ENCODE results near the gene SDHB.

The SDHB gene

DNA sequence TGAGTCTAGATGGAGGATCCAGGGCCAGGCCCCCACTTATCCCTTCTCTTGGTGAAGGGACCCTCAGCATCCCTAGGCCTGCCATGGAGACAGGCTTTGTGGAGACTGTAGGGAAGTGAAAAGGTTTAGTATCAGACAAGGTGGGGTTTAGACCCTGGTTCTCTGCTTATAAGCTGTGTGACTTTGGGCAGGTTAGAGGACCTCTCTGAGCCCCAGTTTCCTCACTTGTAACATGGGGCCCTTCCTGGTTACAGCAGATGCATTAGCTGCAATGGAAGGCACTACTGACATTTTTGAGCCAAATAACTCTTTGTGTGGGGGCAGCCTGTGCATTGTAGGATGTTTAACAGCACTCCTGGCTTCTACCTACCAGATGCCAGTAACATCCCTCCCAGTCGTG lies 42.8 kb upstream of the SDHB start:
- Histone ChIP-seq H3K9me3 (ENCODE audit: insufficient read depth, low read length) (no peaks in the 10 kb centered on the region), H3K36me3 (ENCODE audit: insufficient read depth, insufficient read length, low read length) (no peaks in the 10 kb centered on the region), H3K4me1 (ENCODE audit: insufficient read depth, insufficient read length) (peaks cover 7% of the 10 kb centered on the region), H3K4me3 (ENCODE audit: insufficient read length, low read depth) (no peak overlapping the region), H3K27me3 (ENCODE audit: insufficient read depth, insufficient read length) (no peaks in the 10 kb centered on the region), H3K9ac (ENCODE audit: insufficient read length, low read depth) (no peak overlapping the region)
- no peak for TF ChIP-seq ZNF274 (IDR thresholded peaks at IDR 0.05; ENCODE audit: low read depth, low read length)
- no peak for TF ChIP-seq YY1 (IDR thresholded peaks at IDR 0.05; ENCODE audit: insufficient read depth, insufficient read length)
- DNase-seq (ENCODE audit: low read depth, low spot score) = no peak

DNA sequence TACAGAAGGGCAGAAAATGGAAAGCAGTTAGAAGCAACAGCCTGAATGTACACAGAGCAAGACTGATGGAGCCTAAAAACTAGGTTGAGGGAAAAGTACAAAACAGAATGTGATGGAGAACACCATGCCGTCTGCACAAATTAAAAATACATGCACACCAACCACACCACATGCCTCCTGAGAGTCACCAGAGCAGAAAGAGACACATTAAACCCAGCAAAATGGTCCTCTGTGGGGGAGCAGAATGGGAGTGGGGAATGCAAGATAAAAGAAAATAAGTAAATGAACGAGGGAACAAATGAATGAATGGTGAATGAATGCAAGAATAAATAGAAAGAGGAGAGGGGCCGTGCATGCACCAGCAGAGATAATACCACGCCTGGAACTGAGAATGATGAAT lies 41.3 kb upstream of the SDHB start:
- no peak for TF ChIP-seq YY1 (IDR thresholded peaks at IDR 0.05; ENCODE audit: insufficient read depth, insufficient read length)
- no peak for TF ChIP-seq ZNF274 (IDR thresholded peaks at IDR 0.05; ENCODE audit: low read depth, low read length)
- no peak for TF ChIP-seq SUZ12 (IDR thresholded peaks at IDR 0.05; ENCODE audit: extremely low read depth, insufficient read depth, insufficient read length)
- H3K9me3 ChIP-seq (ENCODE audit: insufficient read depth, low read length) = no peaks in the 10 kb centered on the region
- no peak overlapping the region for H3K4me3 ChIP-seq (ENCODE audit: insufficient read length, low read depth)
- peaks cover 9% of the 10 kb centered on the region for H3K4me1 ChIP-seq (ENCODE audit: insufficient read depth, insufficient read length)
- H3K36me3 ChIP-seq (ENCODE audit: insufficient read depth, insufficient read length, low read length) = no peaks in the 10 kb centered on the region
- no peak for DNase-seq (ENCODE audit: low read depth, low spot score)
- H3K9ac ChIP-seq (ENCODE audit: insufficient read length, low read depth) = no peak overlapping the region
- no peaks in the 10 kb centered on the region for H3K27me3 ChIP-seq (ENCODE audit: insufficient read depth, insufficient read length)

DNA sequence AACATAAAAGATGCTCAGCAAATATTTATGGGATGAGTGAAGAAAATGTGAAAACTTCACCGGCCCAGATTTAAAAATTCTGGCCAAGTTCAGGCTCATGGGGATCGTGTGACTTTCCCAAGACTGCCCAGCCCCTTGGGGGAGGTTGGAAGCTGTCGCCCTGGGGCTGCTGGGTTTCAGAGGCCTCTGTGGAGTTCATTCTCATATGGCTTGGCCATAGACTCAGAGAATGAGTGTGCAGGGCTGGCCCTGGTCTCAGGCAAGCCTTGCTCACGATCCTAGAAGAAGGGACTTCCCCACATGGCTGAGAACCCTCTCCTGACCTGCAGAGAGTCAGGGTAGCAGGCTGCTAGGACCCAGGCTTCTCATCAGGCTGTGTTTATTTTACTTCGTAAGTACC lies 40.8 kb upstream of the SDHB start:
- Histone ChIP-seq H3K4me3 (ENCODE audit: insufficient read length, low read depth) (no peak overlapping the region), H3K9ac (ENCODE audit: insufficient read length, low read depth) (no peak overlapping the region), H3K4me1 (ENCODE audit: insufficient read depth, insufficient read length) (peaks cover 9% of the 10 kb centered on the region), H3K36me3 (ENCODE audit: insufficient read depth, insufficient read length, low read length) (no peaks in the 10 kb centered on the region), H3K9me3 (ENCODE audit: insufficient read depth, low read length) (no peaks in the 10 kb centered on the region), H3K27me3 (ENCODE audit: insufficient read depth, insufficient read length) (no peaks in the 10 kb centered on the region)
- TF ChIP-seq ZNF274 (IDR thresholded peaks at IDR 0.05; ENCODE audit: low read depth, low read length) (no peak), SUZ12 (IDR thresholded peaks at IDR 0.05; ENCODE audit: extremely low read depth, insufficient read depth, insufficient read length) (no peak), YY1 (IDR thresholded peaks at IDR 0.05; ENCODE audit: insufficient read depth, insufficient read length) (no peak)
- DNase-seq (ENCODE audit: low read depth, low spot score) = no peak

DNA sequence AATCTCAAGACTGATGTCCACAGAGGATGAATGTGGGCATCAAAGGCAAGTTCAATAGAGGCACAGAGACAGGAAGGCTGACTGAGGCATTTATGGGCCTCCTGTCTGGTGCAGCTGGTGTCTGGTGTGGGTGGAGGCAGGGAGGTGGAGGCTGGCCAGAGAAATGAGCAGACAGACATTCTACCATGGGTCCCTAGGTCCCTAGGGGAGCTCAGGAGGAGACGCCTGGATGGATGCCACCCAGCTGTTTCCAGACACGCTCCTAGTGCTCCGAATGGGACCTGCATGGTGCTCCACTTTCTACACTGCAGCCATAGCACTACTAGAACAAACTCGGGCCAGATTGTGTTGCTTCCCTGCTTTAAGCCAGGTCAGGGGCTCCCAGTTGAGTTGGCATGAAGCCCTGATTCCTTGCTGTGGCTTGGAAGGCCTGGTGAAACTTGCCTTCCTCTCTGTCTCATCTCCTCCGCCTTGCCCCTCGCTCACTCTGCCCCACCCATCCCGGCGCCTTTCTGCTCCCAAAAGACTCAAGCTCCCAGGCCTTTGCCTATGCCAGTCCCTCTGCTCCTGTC lies 40.1 kb upstream of the SDHB start:
- DNase-seq (ENCODE audit: low read depth, low spot score) = no peak
- Histone ChIP-seq H3K27me3 (ENCODE audit: insufficient read depth, insufficient read length) (no peaks in the 10 kb centered on the region), H3K4me1 (ENCODE audit: insufficient read depth, insufficient read length) (peaks cover 9% of the 10 kb centered on the region), H3K9ac (ENCODE audit: insufficient read length, low read depth) (no peak overlapping the region), H3K36me3 (ENCODE audit: insufficient read depth, insufficient read length, low read length) (no peaks in the 10 kb centered on the region), H3K9me3 (ENCODE audit: insufficient read depth, low read length) (no peaks in the 10 kb centered on the region), H3K4me3 (ENCODE audit: insufficient read length, low read depth) (no peak overlapping the region)
- TF ChIP-seq ZNF274 (IDR thresholded peaks at IDR 0.05; ENCODE audit: low read depth, low read length) (no peak), YY1 (IDR thresholded peaks at IDR 0.05; ENCODE audit: insufficient read depth, insufficient read length) (no peak), SUZ12 (IDR thresholded peaks at IDR 0.05; ENCODE audit: extremely low read depth, insufficient read depth, insufficient read length) (no peak)

DNA sequence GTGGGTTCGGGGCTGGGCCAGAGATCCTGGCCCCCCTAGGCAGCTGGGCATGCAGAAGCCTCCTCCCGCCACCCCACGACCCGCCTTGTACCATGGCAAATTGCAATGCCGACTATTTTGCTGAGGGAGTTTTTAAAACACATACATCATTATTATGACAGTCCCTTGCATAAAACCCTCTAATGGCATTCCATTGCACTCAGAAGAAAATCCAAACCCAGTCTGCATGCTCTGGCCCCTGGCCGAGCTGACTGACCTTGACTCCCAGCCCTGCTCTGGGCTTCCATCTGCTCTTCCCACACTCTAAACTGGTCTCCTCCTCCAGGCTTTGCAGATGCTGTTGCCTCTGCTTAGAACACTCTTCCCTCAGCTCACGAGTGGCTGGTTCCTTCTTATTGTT lies 37.4 kb upstream of the SDHB start:
- H3K9ac ChIP-seq (ENCODE audit: insufficient read length, low read depth) = no peak overlapping the region
- H3K36me3 ChIP-seq (ENCODE audit: insufficient read depth, insufficient read length, low read length) = no peaks in the 10 kb centered on the region
- H3K4me3 ChIP-seq (ENCODE audit: insufficient read length, low read depth) = no peak overlapping the region
- no peak for DNase-seq (ENCODE audit: low read depth, low spot score)
- no peaks in the 10 kb centered on the region for H3K27me3 ChIP-seq (ENCODE audit: insufficient read depth, insufficient read length)
- no peak for TF ChIP-seq SUZ12 (IDR thresholded peaks at IDR 0.05; ENCODE audit: extremely low read depth, insufficient read depth, insufficient read length)
- TF ChIP-seq ZNF274 (IDR thresholded peaks at IDR 0.05; ENCODE audit: low read depth, low read length) = no peak
- no peaks in the 10 kb centered on the region for H3K9me3 ChIP-seq (ENCODE audit: insufficient read depth, low read length)
- peaks cover 5% of the 10 kb centered on the region for H3K4me1 ChIP-seq (ENCODE audit: insufficient read depth, insufficient read length)

DNA sequence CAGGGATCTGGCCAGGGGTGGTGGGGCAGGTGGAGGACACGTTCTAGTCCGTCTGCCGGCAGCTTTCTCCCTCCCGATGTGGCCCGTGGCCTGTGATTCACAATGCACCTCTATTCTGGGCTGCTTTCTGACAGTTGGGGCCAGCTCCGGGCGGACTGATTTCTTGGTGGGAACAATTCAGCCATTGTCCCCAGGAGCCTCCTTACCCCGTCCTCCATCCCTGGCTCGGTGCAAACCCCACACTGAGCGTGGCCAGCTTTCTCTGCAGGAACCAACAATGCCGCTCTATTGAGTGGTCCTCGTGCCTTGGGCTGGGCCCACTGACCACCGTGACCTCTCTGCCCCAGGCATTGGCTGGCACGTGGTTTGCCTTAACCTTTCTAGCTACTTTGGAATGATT lies 35.7 kb upstream of the SDHB start:
- H3K4me3 ChIP-seq (ENCODE audit: insufficient read length, low read depth) = no peak overlapping the region
- TF ChIP-seq SUZ12 (IDR thresholded peaks at IDR 0.05; ENCODE audit: extremely low read depth, insufficient read depth, insufficient read length) (no peak), ZNF274 (IDR thresholded peaks at IDR 0.05; ENCODE audit: low read depth, low read length) (no peak), YY1 (IDR thresholded peaks at IDR 0.05; ENCODE audit: insufficient read depth, insufficient read length) (no peak)
- H3K27me3 ChIP-seq (ENCODE audit: insufficient read depth, insufficient read length) = no peaks in the 10 kb centered on the region
- DNase-seq (ENCODE audit: low read depth, low spot score) = no peak
- no peaks in the 10 kb centered on the region for H3K36me3 ChIP-seq (ENCODE audit: insufficient read depth, insufficient read length, low read length)
- H3K9me3 ChIP-seq (ENCODE audit: insufficient read depth, low read length) = no peaks in the 10 kb centered on the region
- peaks cover 5% of the 10 kb centered on the region for H3K4me1 ChIP-seq (ENCODE audit: insufficient read depth, insufficient read length)
- H3K9ac ChIP-seq (ENCODE audit: insufficient read length, low read depth) = no peak overlapping the region

DNA sequence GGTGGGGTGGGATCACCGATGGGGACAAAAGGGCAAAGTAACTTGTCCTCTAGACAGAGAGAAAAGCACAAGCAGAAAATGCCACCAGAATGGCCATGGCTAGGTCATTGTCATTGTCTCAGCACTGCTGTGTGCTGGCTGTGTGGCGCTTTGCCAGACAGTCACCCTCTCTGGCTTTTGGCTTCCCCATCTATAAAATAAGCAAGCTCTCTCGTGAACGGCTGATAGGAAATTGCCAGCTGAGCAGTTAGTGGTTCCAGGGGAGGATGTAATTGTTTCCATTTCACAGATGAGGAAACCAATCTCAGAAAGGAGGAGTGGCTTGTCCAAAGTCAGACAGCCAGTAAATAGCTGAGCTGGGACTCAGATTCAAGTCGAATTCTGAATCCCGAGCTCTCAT lies 32.9 kb upstream of the SDHB start:
- H3K9me3 ChIP-seq (ENCODE audit: insufficient read depth, low read length) = no peaks in the 10 kb centered on the region
- no peak for DNase-seq (ENCODE audit: low read depth, low spot score)
- peaks cover 5% of the 10 kb centered on the region for H3K4me1 ChIP-seq (ENCODE audit: insufficient read depth, insufficient read length)
- no peaks in the 10 kb centered on the region for H3K27me3 ChIP-seq (ENCODE audit: insufficient read depth, insufficient read length)
- TF ChIP-seq SUZ12 (IDR thresholded peaks at IDR 0.05; ENCODE audit: extremely low read depth, insufficient read depth, insufficient read length) (no peak), YY1 (IDR thresholded peaks at IDR 0.05; ENCODE audit: insufficient read depth, insufficient read length) (no peak), ZNF274 (IDR thresholded peaks at IDR 0.05; ENCODE audit: low read depth, low read length) (no peak)
- H3K4me3 ChIP-seq (ENCODE audit: insufficient read length, low read depth) = no peak overlapping the region
- H3K9ac ChIP-seq (ENCODE audit: insufficient read length, low read depth) = no peak overlapping the region
- no peaks in the 10 kb centered on the region for H3K36me3 ChIP-seq (ENCODE audit: insufficient read depth, insufficient read length, low read length)

DNA sequence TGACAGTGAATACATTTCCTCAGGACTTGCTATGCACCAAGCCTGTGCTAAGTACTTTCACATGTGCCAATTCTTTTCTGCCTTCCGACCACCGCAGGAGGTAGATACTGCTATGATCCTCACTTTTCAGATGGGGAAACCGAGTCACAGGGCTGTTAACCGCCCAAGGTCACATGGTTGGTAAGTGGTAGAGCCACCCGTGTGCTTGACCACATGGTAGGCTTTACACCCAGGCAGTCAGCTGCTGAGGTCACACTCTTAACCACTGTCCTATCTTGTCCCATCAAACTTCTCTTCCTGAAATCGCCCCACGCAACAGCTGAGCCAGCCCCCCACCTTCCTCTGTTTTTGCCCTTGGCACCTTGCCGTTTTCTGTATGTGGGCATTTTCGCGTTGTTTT lies 31.0 kb upstream of the SDHB start:
- TF ChIP-seq ZNF274 (IDR thresholded peaks at IDR 0.05; ENCODE audit: low read depth, low read length) (no peak), SUZ12 (IDR thresholded peaks at IDR 0.05; ENCODE audit: extremely low read depth, insufficient read depth, insufficient read length) (no peak), YY1 (IDR thresholded peaks at IDR 0.05; ENCODE audit: insufficient read depth, insufficient read length) (no peak)
- Histone ChIP-seq H3K36me3 (ENCODE audit: insufficient read depth, insufficient read length, low read length) (no peaks in the 10 kb centered on the region), H3K4me3 (ENCODE audit: insufficient read length, low read depth) (no peak overlapping the region), H3K27me3 (ENCODE audit: insufficient read depth, insufficient read length) (no peaks in the 10 kb centered on the region), H3K9ac (ENCODE audit: insufficient read length, low read depth) (no peak overlapping the region), H3K4me1 (ENCODE audit: insufficient read depth, insufficient read length) (peaks cover 2% of the 10 kb centered on the region), H3K9me3 (ENCODE audit: insufficient read depth, low read length) (no peaks in the 10 kb centered on the region)
- no peak for DNase-seq (ENCODE audit: low read depth, low spot score)
